OCI-LY7 (cell line): ENCODE data around the gene C14orf93. TPM values are rescaled to one million over a fixed set of nuclear protein-coding genes. Genes with fewer than 3 reads are reported as not detected.
"Not testable (repeated sequence)": the region's sequence is repeated elsewhere in the genome, so short reads cannot be mapped to it uniquely, and the experiment has no call there.

ENCODE experiments used
- BruUV-seq: library from RNA; stranded (reverse); fragments of 400-500 nt; replicated peaks from 2 replicates; lab custom pipeline; 2021; lab: Mats Ljungman, UMichigan
- CTCF ChIA-PET: fragments of 300-600 bp; sonication (Branson Sonifier 250); formaldehyde crosslinking; loops from one replicate; lab custom pipeline; 2022; ENCODE audit warnings: antibody characterized with exemption; ENCODE audit not compliant: unreplicated experiment; lab: Charles Lee
- POLR2A ChIA-PET: fragments of 300-600 bp; sonication (Branson Sonifier 250); formaldehyde crosslinking; loops from one replicate; lab custom pipeline; 2022; ENCODE audit warnings: antibody characterized with exemption; lab: Charles Lee
- DNase-seq: peaks from one replicate; pipeline ENCODE4 v3.0.0-alpha.2; 2015; ENCODE audit warnings: low spot score
- H2AFZ ChIP-seq: fragments of 200-600 bp; sonication (generic), shearing (Covaris generic); 2 replicates; pipeline ENCODE4 v1.6.1; 2014; ENCODE audit warnings: mild to moderate bottlenecking, antibody characterized with exemption, low read length, moderate library complexity
- H3K27ac ChIP-seq: fragments of 200-600 bp; sonication (generic); 2 replicates; pipeline ENCODE4 v1.5.1; 2014; ENCODE audit warnings: mixed run types, low read depth, mild to moderate bottlenecking, moderate library complexity, low read length, inconsistent platforms; ENCODE audit not compliant: poor library complexity, severe bottlenecking
- H3K36me3 ChIP-seq: fragments of 200-600 bp; sonication (generic); 2 replicates; pipeline ENCODE4 v1.6.1; 2014; ENCODE audit warnings: mild to moderate bottlenecking, antibody characterized with exemption, low read length, moderate library complexity, mixed read lengths; ENCODE audit not compliant: insufficient read depth
- H3K4me1 ChIP-seq: fragments of 200-600 bp; sonication (generic); 2 replicates; pipeline ENCODE4 v1.5.1; 2014; ENCODE audit warnings: mild to moderate bottlenecking, low read length; ENCODE audit not compliant: insufficient read depth, poor library complexity, severe bottlenecking
- H3K4me2 ChIP-seq: fragments of 200-600 bp; sonication (generic); 2 replicates; pipeline ENCODE4 v1.6.1; 2014; ENCODE audit warnings: mild to moderate bottlenecking, low read length
- H3K4me3 ChIP-seq: fragments of 200-600 bp; sonication (generic); 2 replicates; pipeline ENCODE4 v1.5.1; 2014; ENCODE audit warnings: mild to moderate bottlenecking, low read depth, low read length; ENCODE audit not compliant: poor library complexity, severe bottlenecking
- H3K79me2 ChIP-seq: fragments of 200-600 bp; sonication (generic); 2 replicates; pipeline ENCODE4 v1.6.1; 2016; ENCODE audit warnings: low read depth, mild to moderate bottlenecking, low read length, moderate library complexity, mixed read lengths; ENCODE audit not compliant: insufficient read depth
- H3K9me2 ChIP-seq: fragments of 200-600 bp; sonication (generic); 2 replicates; pipeline ENCODE4 v1.6.1; 2016; ENCODE audit warnings: mild to moderate bottlenecking, low read length, mixed read lengths; ENCODE audit not compliant: insufficient read depth
- H3K9me3 ChIP-seq: fragments of 200-600 bp; sonication (generic); 2 replicates; pipeline ENCODE4 v1.6.1; 2014; ENCODE audit warnings: mild to moderate bottlenecking, mixed run types, low read length, mixed read lengths
- H4K20me1 ChIP-seq: fragments of 200-600 bp; sonication (generic); 2 replicates; pipeline ENCODE4 v1.6.1; 2014; ENCODE audit warnings: mild to moderate bottlenecking, antibody characterized with exemption, low read length, moderate library complexity, mixed read lengths; ENCODE audit not compliant: insufficient read depth
- CTCF ChIP-seq: fragments of 200-600 bp; sonication (generic); conservative IDR thresholded peaks from 2 replicates; pipeline ENCODE4 v1.5.1; 2014; ENCODE audit warnings: mild to moderate bottlenecking, antibody characterized with exemption, low read length, moderate library complexity, mixed read lengths
- EZH2phosphoT487 ChIP-seq: fragments of 200-600 bp; sonication (generic); IDR thresholded peaks from 2 replicates; pipeline ENCODE4 v1.6.1; 2018; ENCODE audit warnings: low read depth, borderline replicate concordance, mild to moderate bottlenecking, mixed run types, antibody characterized with exemption, low read length, moderate library complexity, mixed read lengths
- intact Hi-C: fragments of 100-400 bp; cut with micrococcal nuclease; formaldehyde crosslinking; loops from one replicate; pipeline ENCODE4 v1.10.0; 2022; ENCODE audit not compliant: unreplicated experiment
- total RNA-seq, 2 experiments: library from RNA; depleted of rRNA in 1 of 2; stranded (reverse); fragments of >200 nt in 1 of 2; shearing (Covaris generic) in 1 of 2; gene quantifications; 2 replicates each; pipeline ENCODE4 v1.2.3, GENCODE V29; 2014 to 2022

C14orf93 gene
- total RNA-seq, 2 experiments from 2014 or later = 15.2 to 17.9 TPM

GRCh38 chr14:23006188-23006534, 3.8 kb downstream of the C14orf93 start:
- TSS peak; percentile 14 for BruUV-seq
- ChIA-PET CTCF (interaction anchor here (1.2 to 2.2 kb wide), 6 partner anchors 9 to 416 kb away, joined by 3 to 16 read pairs (median 4); no protein-coding TSS in a partner anchor), POLR2A (interaction anchor here (0.6 to 3.6 kb wide), 17 partner anchors 9 to 435 kb away, joined by 3 to 41 read pairs (median 6); partner anchors contain the start of genes ACIN1, C14orf119, HAUS4 and OXA1L)
- no peaks in the 10 kb centered on the region for H3K36me3 ChIP-seq
- no peaks in the 10 kb centered on the region for H3K9me2 ChIP-seq
- peak overlapping the region; percentile 80 for H3K4me3 ChIP-seq
- H2AFZ ChIP-seq = peak overlapping the region; percentile 69
- intact Hi-C loops = loop anchor here (2.0 to 5.0 kb wide), 5 partner anchors 77 to 449 kb away; partner anchors contain the start of genes LRP10, PPP1R3E and PRMT5
- H3K9me3 ChIP-seq = no peaks in the 10 kb centered on the region
- H3K4me1 ChIP-seq = peaks cover 44% of the 10 kb centered on the region
- peak overlapping the region; percentile 82 for H3K27ac ChIP-seq
- H3K4me2 ChIP-seq = peak overlapping the region; percentile 100
- H3K79me2 ChIP-seq = peaks cover 32% of the 10 kb centered on the region; the same call in 1 of the 2 replicates
- no peak for DNase-seq
- H4K20me1 ChIP-seq = no peaks in the 10 kb centered on the region
- TF ChIP-seq EZH2phosphoT487 (no peak), CTCF (no peak)

GRCh38 chr14:23005451-23006187, 4.3 kb downstream of the C14orf93 start:
- Histone ChIP-seq H3K36me3 (no peaks in the 10 kb centered on the region), H3K4me2 (peak overlapping the region; percentile 100), H2AFZ (peak overlapping the region; percentile 69; the same call in 1 of the 2 replicates), H3K4me1 (peaks cover 43% of the 10 kb centered on the region), H3K4me3 (peak overlapping the region; percentile 80), H3K79me2 (peaks cover 32% of the 10 kb centered on the region; the same call in 1 of the 2 replicates), H3K9me3 (no peaks in the 10 kb centered on the region), H4K20me1 (no peaks in the 10 kb centered on the region), H3K9me2 (no peaks in the 10 kb centered on the region), H3K27ac (peak overlapping the region; percentile 82)
- intact Hi-C loops = loop anchor here (2.0 to 5.0 kb wide), 5 partner anchors 77 to 448 kb away; partner anchors contain the start of genes LRP10, PPP1R3E and PRMT5
- ChIA-PET CTCF (interaction anchor here (2.2 kb wide), 2 partner anchors 11 to 19 kb away, joined by 8 to 16 read pairs; no protein-coding TSS in a partner anchor), POLR2A (interaction anchor here (0.7 to 3.6 kb wide), 11 partner anchors 9 to 89 kb away, joined by 3 to 41 read pairs (median 8); partner anchors contain the start of genes ACIN1, C14orf119, HAUS4 and PRMT5)
- no peak for DNase-seq
- BruUV-seq = no TSS peak
- TF ChIP-seq EZH2phosphoT487 (no peak), CTCF (no peak)

DNA sequence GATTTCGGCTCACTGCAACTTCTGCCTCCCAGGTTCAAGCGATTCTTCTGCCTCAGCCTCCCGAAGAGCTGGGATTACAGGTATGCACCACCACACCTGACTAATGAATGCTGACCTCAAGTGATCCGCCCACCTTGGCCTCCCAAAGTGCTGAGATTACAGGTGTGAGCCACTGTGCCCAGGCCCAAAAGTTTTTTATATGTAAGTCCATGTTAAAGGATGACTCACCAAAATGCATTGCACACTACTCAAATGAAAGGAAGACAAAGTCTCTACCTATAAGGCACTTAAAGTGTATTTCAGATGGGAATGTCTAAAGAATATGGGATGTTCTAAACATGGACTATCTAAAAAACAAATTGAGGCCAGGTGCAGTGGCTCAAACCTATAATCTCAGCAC, 5.7 kb downstream of the C14orf93 start:
- CTCF ChIA-PET, DNase-seq, H3K4me2 ChIP-seq, BruUV-seq, H3K4me3 ChIP-seq, H3K27ac ChIP-seq, H4K20me1 ChIP-seq, H3K9me2 ChIP-seq, H3K9me3 ChIP-seq, intact Hi-C loops, H3K36me3 ChIP-seq, H2AFZ ChIP-seq: not testable (repeated sequence)
- Histone ChIP-seq H3K79me2 (peaks cover 30% of the 10 kb centered on the region; the same call in 1 of the 2 replicates), H3K4me1 (peaks cover 34% of the 10 kb centered on the region)
- POLR2A ChIA-PET = interaction anchor here (1.3 kb wide), 1 partner anchor 10 kb away, joined by 4 read pairs; no protein-coding TSS in a partner anchor
